HCT116 (cell line): ENCODE results near the gene FBLN7. TPM values are rescaled to one million over a fixed set of nuclear protein-coding genes. Genes with fewer than 3 reads are reported as not detected.

Experiments used
- ATAC-seq: fragments of 200-7000 bp; cut with Tn5 transposase; 2 replicates; pipeline ENCODE4 v1.9.1; 2020; ENCODE audit warnings: mild to moderate bottlenecking, moderate library complexity
- BruUV-seq: library from RNA; stranded (reverse); fragments of 400-500 nt; replicated peaks from 2 replicates; lab custom pipeline; 2021; lab: Mats Ljungman, UMichigan
- CTCF ChIA-PET: fragments of 300-600 bp; sonication (Branson Sonifier 250); formaldehyde crosslinking; loops from one replicate; lab custom pipeline; 2021; ENCODE audit warnings: antibody characterized with exemption; lab: Charles Lee
- POLR2A ChIA-PET: fragments of 300-600, 350-600 bp; sonication (Branson Sonifier 250); formaldehyde crosslinking; loops from one replicate; lab custom pipeline; 2021; ENCODE audit warnings: antibody characterized with exemption; lab: Charles Lee
- RAD21 ChIA-PET, 2 experiments: fragments of 300-600 bp; sonication (Branson Sonifier 250); formaldehyde crosslinking; loops; one replicate each; lab custom pipeline; 2023; ENCODE audit warnings: low total read pairs in 2 of 2; ENCODE audit not compliant: uncharacterized antibody in 2 of 2, unreplicated experiment in 2 of 2, low non-redundant PET in 1 of 2; lab: Charles Lee
- DNase-seq: peaks from one replicate; pipeline ENCODE4 v3.0.0-alpha.2; 2010; ENCODE audit warnings: low read depth, low spot score
- H2AFZ ChIP-seq: fragments of 200-600 bp; shearing (Covaris generic), sonication (generic); 2 replicates; pipeline ENCODE4 v1.6.1; 2017; ENCODE audit warnings: low read depth, mixed run types, mixed read lengths, antibody characterized with exemption, low read length; ENCODE audit not compliant: poor library complexity, severe bottlenecking
- H3K27ac ChIP-seq: 2 replicates; pipeline ENCODE4 v1.5.1; 2012; ENCODE audit warnings: low read depth, low read length
- H3K27me3 ChIP-seq: fragments of 200-600 bp; sonication (generic); 2 replicates; pipeline ENCODE4 v1.6.1; 2016; ENCODE audit warnings: mixed run types, low read length, mixed read lengths; ENCODE audit not compliant: insufficient read depth
- H3K36me3 ChIP-seq, 2 experiments: fragments of 200-500 bp in 1 of 2; fragments of 200-600 bp in 1 of 2; sonication (Bioruptor generic) in 1 of 2; sonication (generic) in 1 of 2; 2 replicates each; pipeline versions ENCODE4 v1.5.1 to v1.6.1; 2014 to 2016; ENCODE audit warnings: low read length in 2 of 2, inconsistent platforms in 1 of 2, mixed read lengths in 1 of 2, mixed run types in 1 of 2; ENCODE audit not compliant: insufficient read depth in 2 of 2, control insufficient read depth in 1 of 2
- H3K4me1 ChIP-seq, 2 experiments: fragments of 200-600 bp in 1 of 2; sonication (generic) in 1 of 2; 2 replicates each; pipeline versions ENCODE4 v1.5.1 to v1.6.1; 2012 to 2017; ENCODE audit warnings: low read length in 2 of 2, inconsistent platforms in 1 of 2, mild to moderate bottlenecking in 1 of 2, mixed read lengths in 1 of 2, mixed run types in 1 of 2, moderate library complexity in 1 of 2; ENCODE audit not compliant: insufficient read depth in 2 of 2, control insufficient read depth in 1 of 2
- H3K4me2 ChIP-seq: fragments of 200-600 bp; sonication (generic); 2 replicates; pipeline ENCODE4 v1.6.1; 2017; ENCODE audit warnings: mixed run types, low read length, mixed read lengths
- H3K4me3 ChIP-seq, 2 experiments: fragments of 200-600 bp in 1 of 2; sonication (generic) in 1 of 2; replicated peaks in 1 of 2; 2 replicates each; pipeline ENCODE4 v1.5.1; 2011 to 2016; ENCODE audit warnings: low read length in 2 of 2, control low read depth in 1 of 2, low read depth in 1 of 2, mild to moderate bottlenecking in 1 of 2, mixed read lengths in 1 of 2, mixed run types in 1 of 2
- H3K79me2 ChIP-seq: fragments of 200-600 bp; sonication (generic); 2 replicates; pipeline ENCODE4 v1.6.1; 2017; ENCODE audit warnings: mild to moderate bottlenecking, mixed run types, low read length, moderate library complexity, mixed read lengths; ENCODE audit not compliant: insufficient read depth
- H3K9ac ChIP-seq: fragments of 200-600 bp; sonication (generic); 2 replicates; pipeline ENCODE4 v1.6.1; 2016; ENCODE audit warnings: low read length, mixed read lengths
- H3K9me2 ChIP-seq: fragments of 200-600 bp; sonication (generic), shearing (Covaris generic); 2 replicates; pipeline ENCODE4 v1.6.1; 2017; ENCODE audit warnings: mixed run types, mild to moderate bottlenecking, moderate library complexity; ENCODE audit not compliant: insufficient read depth
- H3K9me3 ChIP-seq, 2 experiments: fragments of 200-500 bp in 1 of 2; fragments of 200-600 bp in 1 of 2; sonication (Bioruptor generic) in 1 of 2; sonication (generic) in 1 of 2; 2 replicates each; pipeline ENCODE4 v1.6.1; 2014 to 2017; ENCODE audit warnings: low read length in 2 of 2, mixed read lengths in 2 of 2, inconsistent platforms in 1 of 2, low read depth in 1 of 2, mild to moderate bottlenecking in 1 of 2, mixed run types in 1 of 2, moderate library complexity in 1 of 2; ENCODE audit not compliant: control insufficient read depth in 1 of 2, insufficient read depth in 1 of 2
- H4K20me1 ChIP-seq: fragments of 200-600 bp; sonication (generic), shearing (Covaris generic); 2 replicates; pipeline ENCODE4 v1.6.1; 2017; ENCODE audit warnings: mixed run types, mild to moderate bottlenecking, moderate library complexity; ENCODE audit not compliant: insufficient read depth
- CBX3 ChIP-seq: IDR thresholded peaks from 2 replicates; pipeline ENCODE4 v1.6.1; 2012; ENCODE audit warnings: low read depth
- EGR1 ChIP-seq: IDR thresholded peaks from 2 replicates; pipeline ENCODE4 v1.6.1; 2012; ENCODE audit warnings: low read depth
- EZH2 ChIP-seq: fragments of 200-600 bp; sonication (generic); IDR thresholded peaks from 2 replicates; pipeline ENCODE4 v1.6.1; 2017; ENCODE audit warnings: antibody characterized with exemption, mixed run types
- POLR2A ChIP-seq: IDR thresholded peaks from 2 replicates; pipeline ENCODE4 v1.7.0; 2011; ENCODE audit warnings: borderline replicate concordance; ENCODE audit not compliant: insufficient read depth, insufficient read length; ENCODE audit errors: extremely low read depth
- POLR2AphosphoS5 ChIP-seq: IDR thresholded peaks from 2 replicates; pipeline ENCODE4 v1.6.1; 2011; ENCODE audit warnings: mild to moderate bottlenecking, low read depth, low read length, moderate library complexity
- RAD21 ChIP-seq: IDR thresholded peaks from 2 replicates; pipeline ENCODE4 v1.6.1; 2012; ENCODE audit warnings: low read depth, mild to moderate bottlenecking
- TCF7L2 ChIP-seq: IDR thresholded peaks from 2 replicates; pipeline ENCODE4 v1.7.0; 2011; ENCODE audit warnings: borderline replicate concordance, inconsistent platforms; ENCODE audit not compliant: insufficient read depth, insufficient read length; ENCODE audit errors: extremely low read depth
- ZFX ChIP-seq: fragments of 450-650 bp; IDR thresholded peaks from 2 replicates; pipeline ENCODE4 v1.6.1; 2017
- intact Hi-C: fragments of 100-400 bp; cut with micrococcal nuclease; formaldehyde crosslinking; loops from 2 replicates; pipeline ENCODE4 v1.10.0; 2022
- total RNA-seq: library from RNA; stranded (reverse); gene quantifications from one replicate; pipeline ENCODE4 v1.2.1, GENCODE V29; 2021; ENCODE audit not compliant: unreplicated experiment
- TF ChIP-seq, protein P1 (sequence below), 3 experiments: fragments of 200-600 bp in 1 of 3; sonication (generic) in 1 of 3; IDR thresholded peaks in 2 of 3; conservative IDR thresholded peaks in 1 of 3; 2 replicates each; pipeline ENCODE4 v1.5.1; 2012 to 2017; ENCODE audit warnings: low read depth in 2 of 3, low read length in 2 of 3, antibody characterized with exemption in 1 of 3, borderline replicate concordance in 1 of 3, control low read depth in 1 of 3, mild to moderate bottlenecking in 1 of 3, mixed read lengths in 1 of 3, mixed run types in 1 of 3, moderate library complexity in 1 of 3; ENCODE audit not compliant: insufficient read depth in 1 of 3
- TF ChIP-seq, protein P2 (sequence below): IDR thresholded peaks from 2 replicates; pipeline ENCODE4 v1.6.1; 2011; ENCODE audit warnings: mild to moderate bottlenecking, low read length, moderate library complexity; ENCODE audit not compliant: insufficient replicate concordance; ENCODE audit errors: extremely low read depth

The FBLN7 gene
- total RNA-seq, 1 experiment from 2014 or later, result 0.34 TPM

DNA sequence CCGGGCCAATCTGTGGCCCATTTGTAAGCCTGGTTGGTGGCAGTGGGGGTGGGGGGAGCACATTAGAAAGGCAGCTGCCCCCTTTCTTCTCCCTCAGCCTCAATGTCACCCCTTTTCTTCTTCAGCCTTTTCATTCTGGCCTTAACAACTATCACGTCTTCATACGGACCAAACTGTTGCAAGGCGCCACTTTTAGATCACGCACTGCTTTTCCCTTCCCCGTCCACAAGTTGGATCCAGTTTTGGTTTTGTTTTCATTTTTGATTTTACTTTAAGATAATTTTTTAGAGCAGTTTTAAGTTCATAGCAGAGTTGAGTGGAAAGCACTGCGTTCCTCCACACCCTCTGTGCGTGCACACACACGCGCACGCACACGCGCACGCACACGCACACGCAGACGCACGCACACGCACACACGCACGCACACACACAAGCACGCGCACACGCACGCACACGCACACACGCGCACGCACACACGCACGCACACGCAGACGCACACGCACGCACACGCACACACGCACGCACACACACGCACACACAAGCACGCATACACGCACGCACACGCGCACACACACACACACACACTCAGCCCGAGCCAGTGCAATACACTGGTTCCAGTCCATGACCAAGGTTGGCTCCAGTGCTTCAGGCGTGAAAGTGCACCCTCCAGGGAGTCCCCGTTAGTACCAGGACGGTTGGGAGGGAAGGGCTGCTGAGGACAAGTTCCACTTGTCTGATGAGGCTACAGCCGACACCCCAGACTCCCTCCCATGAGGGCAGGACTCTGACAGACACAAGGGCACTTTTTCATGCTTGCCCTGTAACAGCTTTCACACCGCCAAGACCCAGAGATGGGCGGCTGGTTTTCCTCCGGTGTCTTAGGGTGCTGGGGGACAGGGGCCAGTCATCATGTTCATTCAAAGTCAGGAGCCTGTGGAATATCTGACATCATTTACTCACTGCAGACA is 22.4 kb downstream of the FBLN7 start:
- no peaks in the 10 kb centered on the region for H3K4me1 ChIP-seq
- no peaks in the 10 kb centered on the region for H3K36me3 ChIP-seq
- no peak overlapping the region for H3K4me2 ChIP-seq
- ChIA-PET POLR2A (no interaction called here), CTCF (no interaction called here), RAD21 (no interaction called here)
- H2AFZ ChIP-seq, result no peak overlapping the region
- no peak overlapping the region for H3K9ac ChIP-seq
- no peak overlapping the region for H3K4me3 ChIP-seq
- DNase-seq, result no peak
- no TSS peak for BruUV-seq
- no peaks in the 10 kb centered on the region for H3K9me3 ChIP-seq
- TF ChIP-seq, protein P1, sequence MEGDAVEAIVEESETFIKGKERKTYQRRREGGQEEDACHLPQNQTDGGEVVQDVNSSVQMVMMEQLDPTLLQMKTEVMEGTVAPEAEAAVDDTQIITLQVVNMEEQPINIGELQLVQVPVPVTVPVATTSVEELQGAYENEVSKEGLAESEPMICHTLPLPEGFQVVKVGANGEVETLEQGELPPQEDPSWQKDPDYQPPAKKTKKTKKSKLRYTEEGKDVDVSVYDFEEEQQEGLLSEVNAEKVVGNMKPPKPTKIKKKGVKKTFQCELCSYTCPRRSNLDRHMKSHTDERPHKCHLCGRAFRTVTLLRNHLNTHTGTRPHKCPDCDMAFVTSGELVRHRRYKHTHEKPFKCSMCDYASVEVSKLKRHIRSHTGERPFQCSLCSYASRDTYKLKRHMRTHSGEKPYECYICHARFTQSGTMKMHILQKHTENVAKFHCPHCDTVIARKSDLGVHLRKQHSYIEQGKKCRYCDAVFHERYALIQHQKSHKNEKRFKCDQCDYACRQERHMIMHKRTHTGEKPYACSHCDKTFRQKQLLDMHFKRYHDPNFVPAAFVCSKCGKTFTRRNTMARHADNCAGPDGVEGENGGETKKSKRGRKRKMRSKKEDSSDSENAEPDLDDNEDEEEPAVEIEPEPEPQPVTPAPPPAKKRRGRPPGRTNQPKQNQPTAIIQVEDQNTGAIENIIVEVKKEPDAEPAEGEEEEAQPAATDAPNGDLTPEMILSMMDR (IDR thresholded peaks at IDR 0.05 in 2 of 3, conservative IDR thresholded peaks at IDR 0.05 in 1 of 3; ENCODE audit: borderline replicate concordance in 1 of 3, insufficient read depth in 1 of 3, low read depth in 2 of 3, low read length in 2 of 3), result no peak
- TF ChIP-seq TCF7L2, result no peak
- no peak for TF ChIP-seq CBX3
- no peak for TF ChIP-seq POLR2A
- TF ChIP-seq RAD21, result no peak
- TF ChIP-seq, protein P2, sequence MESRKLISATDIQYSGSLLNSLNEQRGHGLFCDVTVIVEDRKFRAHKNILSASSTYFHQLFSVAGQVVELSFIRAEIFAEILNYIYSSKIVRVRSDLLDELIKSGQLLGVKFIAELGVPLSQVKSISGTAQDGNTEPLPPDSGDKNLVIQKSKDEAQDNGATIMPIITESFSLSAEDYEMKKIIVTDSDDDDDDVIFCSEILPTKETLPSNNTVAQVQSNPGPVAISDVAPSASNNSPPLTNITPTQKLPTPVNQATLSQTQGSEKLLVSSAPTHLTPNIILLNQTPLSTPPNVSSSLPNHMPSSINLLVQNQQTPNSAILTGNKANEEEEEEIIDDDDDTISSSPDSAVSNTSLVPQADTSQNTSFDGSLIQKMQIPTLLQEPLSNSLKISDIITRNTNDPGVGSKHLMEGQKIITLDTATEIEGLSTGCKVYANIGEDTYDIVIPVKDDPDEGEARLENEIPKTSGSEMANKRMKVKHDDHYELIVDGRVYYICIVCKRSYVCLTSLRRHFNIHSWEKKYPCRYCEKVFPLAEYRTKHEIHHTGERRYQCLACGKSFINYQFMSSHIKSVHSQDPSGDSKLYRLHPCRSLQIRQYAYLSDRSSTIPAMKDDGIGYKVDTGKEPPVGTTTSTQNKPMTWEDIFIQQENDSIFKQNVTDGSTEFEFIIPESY, result no peak
- TF ChIP-seq EGR1, result no peak
- TF ChIP-seq POLR2AphosphoS5, result no peak
- no peak for TF ChIP-seq ZFX
- TF ChIP-seq EZH2, result no peak
- no peak overlapping the region for H3K27ac ChIP-seq
- H3K79me2 ChIP-seq, result no peaks in the 10 kb centered on the region
- no peak for ATAC-seq
- no peaks in the 10 kb centered on the region for H3K9me2 ChIP-seq
- H3K27me3 ChIP-seq, result no peaks in the 10 kb centered on the region
- intact Hi-C loops, result no loop called here
- no peaks in the 10 kb centered on the region for H4K20me1 ChIP-seq
